ENCODE data around the gene BMPR1A. TPM values are rescaled to one million over a fixed set of nuclear protein-coding genes. Genes with fewer than 3 reads are reported as not detected.
"Not testable (repeated sequence)": the region's sequence is repeated elsewhere in the genome, so short reads cannot be mapped to it uniquely, and the experiment has no call there.

The BMPR1A gene
- total RNA-seq, 4 donors from 2014 or later: 26.5 to 44.9 (median 37.1) TPM

DNA sequence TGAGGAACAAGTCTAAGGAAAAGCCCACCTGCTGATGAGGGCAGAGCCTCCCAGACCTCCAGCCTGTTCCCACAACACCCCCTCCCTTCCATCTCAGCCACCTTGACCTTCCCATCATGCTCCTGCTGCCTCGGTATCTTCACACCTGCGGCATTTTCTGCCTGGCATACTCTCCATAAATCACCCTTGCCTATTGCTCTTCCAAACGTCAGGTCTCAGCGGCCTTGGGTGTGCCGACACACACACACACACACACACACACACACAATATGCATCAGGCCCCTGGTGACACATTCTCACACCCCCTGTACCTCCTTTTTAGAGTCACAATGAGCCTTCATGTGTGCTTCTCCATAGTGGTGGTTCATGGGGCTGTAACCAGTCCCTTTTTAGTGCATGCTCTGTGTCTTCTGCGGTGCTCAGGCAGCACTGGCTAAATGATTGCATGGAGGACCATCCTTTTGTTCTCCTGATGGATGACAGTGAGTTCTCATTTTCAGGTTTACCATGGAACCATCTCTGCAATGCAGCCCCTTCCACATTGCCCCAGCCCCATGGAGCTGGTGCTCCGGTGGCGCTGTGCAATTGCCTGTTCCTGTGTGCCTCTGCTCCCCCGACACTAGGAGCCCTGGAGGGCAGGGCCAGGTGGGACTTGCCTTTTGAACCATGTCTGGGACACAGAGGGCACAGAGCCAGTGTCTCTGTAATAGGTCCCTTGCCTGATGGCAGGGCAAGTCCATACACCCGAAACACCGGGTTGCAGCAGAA, 216.4 kb downstream of the BMPR1A start:
- TF ChIP-seq, protein P1, sequence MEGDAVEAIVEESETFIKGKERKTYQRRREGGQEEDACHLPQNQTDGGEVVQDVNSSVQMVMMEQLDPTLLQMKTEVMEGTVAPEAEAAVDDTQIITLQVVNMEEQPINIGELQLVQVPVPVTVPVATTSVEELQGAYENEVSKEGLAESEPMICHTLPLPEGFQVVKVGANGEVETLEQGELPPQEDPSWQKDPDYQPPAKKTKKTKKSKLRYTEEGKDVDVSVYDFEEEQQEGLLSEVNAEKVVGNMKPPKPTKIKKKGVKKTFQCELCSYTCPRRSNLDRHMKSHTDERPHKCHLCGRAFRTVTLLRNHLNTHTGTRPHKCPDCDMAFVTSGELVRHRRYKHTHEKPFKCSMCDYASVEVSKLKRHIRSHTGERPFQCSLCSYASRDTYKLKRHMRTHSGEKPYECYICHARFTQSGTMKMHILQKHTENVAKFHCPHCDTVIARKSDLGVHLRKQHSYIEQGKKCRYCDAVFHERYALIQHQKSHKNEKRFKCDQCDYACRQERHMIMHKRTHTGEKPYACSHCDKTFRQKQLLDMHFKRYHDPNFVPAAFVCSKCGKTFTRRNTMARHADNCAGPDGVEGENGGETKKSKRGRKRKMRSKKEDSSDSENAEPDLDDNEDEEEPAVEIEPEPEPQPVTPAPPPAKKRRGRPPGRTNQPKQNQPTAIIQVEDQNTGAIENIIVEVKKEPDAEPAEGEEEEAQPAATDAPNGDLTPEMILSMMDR (IDR thresholded peaks at IDR 0.05): no peak
- DNase-seq (ENCODE audit: low spot score) (no peak), ATAC-seq (ENCODE audit: low FRiP score) (no peak)

DNA sequence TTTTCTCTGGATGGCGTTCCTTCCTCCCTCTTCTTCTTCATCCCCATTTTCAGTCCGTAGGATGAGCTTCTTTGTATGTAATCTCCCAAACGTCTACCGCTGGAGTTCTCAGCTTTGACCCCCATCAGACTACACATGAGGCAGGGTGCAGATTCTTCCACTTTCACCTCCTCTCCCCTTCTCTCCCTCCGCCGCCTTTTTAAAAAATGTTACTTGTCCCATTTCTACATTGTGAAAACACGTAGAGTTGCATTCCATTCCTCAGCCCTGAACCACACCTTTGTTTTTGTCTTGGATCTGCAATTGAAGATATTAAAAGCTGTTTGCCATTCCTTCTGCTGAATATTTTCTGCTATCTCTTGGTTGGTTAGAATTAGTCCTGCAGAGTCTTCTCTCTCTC, 218.1 kb downstream of the BMPR1A start:
- ATAC-seq (ENCODE audit: low FRiP score): no peak
- TF ChIP-seq, protein P1 (IDR thresholded peaks at IDR 0.05): no peak
- DNase-seq (ENCODE audit: low spot score): no peak

DNA sequence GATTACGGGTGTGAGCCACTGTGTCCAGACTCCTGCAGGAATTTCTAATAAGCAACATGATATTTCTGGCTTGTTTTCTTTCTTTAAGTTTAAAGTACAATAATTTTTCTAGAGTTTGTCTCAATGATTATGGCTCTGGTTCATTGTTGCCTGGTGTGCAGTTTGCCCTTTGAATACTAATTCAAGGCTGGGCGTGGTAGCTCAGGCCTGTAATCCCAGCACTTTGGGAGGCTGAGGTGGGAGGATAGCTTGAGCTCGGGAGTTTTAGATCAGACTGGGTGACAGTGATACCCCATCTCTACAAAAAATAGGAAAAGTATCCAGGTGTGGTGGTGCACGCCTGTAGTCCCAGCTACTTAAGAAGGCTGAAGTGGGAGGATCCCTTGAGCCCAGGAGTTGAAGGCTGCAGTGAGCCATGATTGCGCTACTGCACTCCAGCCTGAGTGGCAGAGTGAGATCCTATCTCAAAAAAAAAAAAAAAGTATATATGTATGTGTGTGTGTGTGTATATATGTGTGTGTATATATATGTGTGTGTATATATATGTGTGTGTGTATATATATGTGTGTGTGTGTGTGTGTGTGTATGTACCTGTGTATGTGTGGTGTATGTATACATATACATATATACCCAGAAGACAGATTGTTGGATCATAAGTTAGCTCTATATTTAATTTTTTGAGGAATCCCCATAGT, 220.1 kb downstream of the BMPR1A start:
- TF ChIP-seq, protein P1 (IDR thresholded peaks at IDR 0.05): no peak
- no peak for DNase-seq (ENCODE audit: low spot score)

DNA sequence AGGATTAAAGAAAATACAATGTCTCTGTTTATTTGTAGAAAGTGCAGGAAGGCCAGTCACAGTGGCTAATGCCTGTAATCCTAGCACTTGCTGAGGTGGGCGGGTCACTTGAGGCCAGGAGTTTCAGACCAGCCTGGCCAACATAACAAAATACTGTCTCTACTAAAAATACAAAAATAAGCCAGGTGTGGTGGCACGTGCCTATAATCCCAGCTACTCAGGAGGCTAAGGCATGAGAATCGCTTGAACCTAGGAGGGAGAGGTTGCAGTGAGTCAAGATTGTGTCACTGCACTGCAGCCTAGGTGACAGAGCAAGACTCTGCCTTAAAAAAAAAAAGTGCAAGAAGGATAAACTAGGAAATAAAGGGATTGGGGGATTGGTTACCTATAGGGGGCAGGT, 222.0 kb downstream of the BMPR1A start:
- ATAC-seq (ENCODE audit: low FRiP score); DNase-seq (ENCODE audit: low spot score): not testable (repeated sequence)

More for the DNA sequence above, 220.1 kb downstream of the BMPR1A start:
- ATAC-seq (ENCODE audit: low FRiP score): no peak

DNA sequence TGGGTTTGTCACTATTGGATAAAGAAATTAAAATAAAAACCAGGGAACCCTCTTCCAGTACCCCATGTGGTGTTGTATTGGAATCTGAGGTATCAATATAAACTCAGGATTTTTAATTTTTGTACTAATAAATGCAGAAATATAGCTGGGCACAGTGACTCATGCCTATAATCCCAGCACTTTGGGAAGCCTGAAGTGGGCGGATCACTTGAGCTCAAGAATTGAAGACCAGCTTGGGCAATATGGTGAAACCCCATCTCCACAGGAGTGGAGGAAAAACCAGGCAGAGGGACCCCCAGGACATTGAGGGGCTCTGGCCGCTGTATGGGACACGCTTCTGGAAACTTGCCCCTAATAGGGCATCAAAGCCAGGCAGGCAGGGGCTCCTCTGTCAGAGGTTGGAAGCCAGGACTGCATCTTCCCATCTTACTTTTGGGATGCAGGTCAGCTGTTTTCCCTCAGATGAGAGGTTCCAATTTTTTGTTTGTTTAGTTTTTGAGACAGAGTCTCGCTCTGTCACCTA, 222.9 kb downstream of the BMPR1A start:
- TF ChIP-seq, protein P1 (IDR thresholded peaks at IDR 0.05): no peak
- DNase-seq (ENCODE audit: low spot score) (no peak), ATAC-seq (ENCODE audit: low FRiP score) (peak; percentile 17)

DNA sequence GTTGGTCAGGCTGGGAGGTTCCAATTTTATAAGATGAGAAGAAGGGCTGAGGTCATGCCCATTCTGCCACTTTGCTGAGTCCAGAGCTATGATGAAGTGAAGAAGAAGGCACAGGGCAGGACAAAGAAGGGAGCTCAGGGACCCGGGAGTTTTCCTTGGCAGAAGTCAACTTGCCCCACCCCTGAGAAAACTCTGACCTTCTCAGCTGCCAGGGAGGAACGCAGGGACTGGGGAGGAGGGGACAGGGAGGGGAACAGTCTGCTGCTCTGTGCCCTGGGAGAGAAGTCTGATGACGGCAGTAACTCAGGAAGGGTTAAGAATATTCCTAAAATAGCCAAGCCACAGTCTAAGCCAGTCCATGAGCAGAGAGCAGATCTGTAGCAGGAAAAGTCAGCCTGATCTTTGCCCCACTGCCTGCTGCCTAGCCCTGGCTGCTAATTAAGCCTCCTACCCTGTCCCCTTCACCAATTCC, 223.6 kb downstream of the BMPR1A start:
- DNase-seq (ENCODE audit: low spot score) (no peak), ATAC-seq (ENCODE audit: low FRiP score) (peak; percentile 20)
- TF ChIP-seq, protein P1 (IDR thresholded peaks at IDR 0.05): no peak

DNA sequence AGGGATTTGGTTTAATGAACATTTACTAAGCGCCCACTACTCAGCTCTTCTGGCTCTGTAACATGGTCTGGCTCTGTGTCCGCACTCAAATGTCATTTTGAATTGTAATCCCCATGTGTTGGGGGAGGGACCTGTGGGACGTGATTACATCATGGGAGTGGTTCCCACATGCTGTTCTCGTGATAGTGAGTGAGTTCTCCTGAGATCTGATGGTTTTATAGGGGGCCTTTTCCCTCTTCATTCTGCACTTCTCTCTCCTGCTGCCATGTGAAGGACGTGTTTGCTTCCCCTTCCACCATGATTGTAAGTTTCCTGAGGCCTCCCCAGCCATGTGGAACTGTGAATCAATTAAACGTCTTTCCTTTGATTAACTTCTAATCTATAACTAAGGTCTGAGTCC, 224.6 kb downstream of the BMPR1A start:
- DNase-seq (ENCODE audit: low spot score); ATAC-seq (ENCODE audit: low FRiP score): not testable (repeated sequence)

DNA sequence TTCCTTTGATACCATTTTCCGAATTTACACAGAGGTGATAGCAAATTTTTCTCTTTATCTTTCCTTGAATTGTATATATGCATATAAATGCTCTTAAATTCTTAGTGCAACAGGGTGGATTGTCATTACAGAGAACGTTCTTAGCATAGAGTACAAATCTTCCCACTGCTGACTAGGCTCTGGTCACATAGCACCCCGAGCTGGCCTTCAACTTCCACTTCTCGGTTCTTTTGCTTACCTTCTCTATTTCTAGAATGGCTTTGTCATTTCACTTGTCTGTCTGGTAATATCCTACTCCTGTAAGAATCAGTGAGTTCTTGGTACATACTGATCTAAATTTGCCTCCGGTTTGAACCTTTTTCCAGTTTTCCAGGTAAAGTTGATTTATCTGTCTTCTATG, 225.3 kb downstream of the BMPR1A start:
- no peak for ATAC-seq (ENCODE audit: low FRiP score)
- no peak for DNase-seq (ENCODE audit: low spot score)

More for the DNA sequence above, 225.3 kb downstream of the BMPR1A start:
- TF ChIP-seq, protein P1 (IDR thresholded peaks at IDR 0.05): no peak
